DMS153 treated with DMSO at 0.1 percent for 48 hours (cell line): ENCODE results near the gene CALD1.

ENCODE experiments used
- DNase-seq: peaks from one replicate; lab custom pipeline; 2025; ENCODE audit not compliant: unreplicated experiment; lab: John Stamatoyannopoulos, UW

Gene CALD1, protein sequence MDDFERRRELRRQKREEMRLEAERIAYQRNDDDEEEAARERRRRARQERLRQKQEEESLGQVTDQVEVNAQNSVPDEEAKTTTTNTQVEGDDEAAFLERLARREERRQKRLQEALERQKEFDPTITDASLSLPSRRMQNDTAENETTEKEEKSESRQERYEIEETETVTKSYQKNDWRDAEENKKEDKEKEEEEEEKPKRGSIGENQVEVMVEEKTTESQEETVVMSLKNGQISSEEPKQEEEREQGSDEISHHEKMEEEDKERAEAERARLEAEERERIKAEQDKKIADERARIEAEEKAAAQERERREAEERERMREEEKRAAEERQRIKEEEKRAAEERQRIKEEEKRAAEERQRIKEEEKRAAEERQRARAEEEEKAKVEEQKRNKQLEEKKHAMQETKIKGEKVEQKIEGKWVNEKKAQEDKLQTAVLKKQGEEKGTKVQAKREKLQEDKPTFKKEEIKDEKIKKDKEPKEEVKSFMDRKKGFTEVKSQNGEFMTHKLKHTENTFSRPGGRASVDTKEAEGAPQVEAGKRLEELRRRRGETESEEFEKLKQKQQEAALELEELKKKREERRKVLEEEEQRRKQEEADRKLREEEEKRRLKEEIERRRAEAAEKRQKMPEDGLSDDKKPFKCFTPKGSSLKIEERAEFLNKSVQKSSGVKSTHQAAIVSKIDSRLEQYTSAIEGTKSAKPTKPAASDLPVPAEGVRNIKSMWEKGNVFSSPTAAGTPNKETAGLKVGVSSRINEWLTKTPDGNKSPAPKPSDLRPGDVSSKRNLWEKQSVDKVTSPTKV

GRCh38 chr7:134778941-134779740, at the start of gene CALD1:
TSS of gene CALD1 (plus strand) at chr7:134779634. CDS start at chr7:134867734, 88,100 bp downstream.
- DNase-seq = no peak

DNA sequence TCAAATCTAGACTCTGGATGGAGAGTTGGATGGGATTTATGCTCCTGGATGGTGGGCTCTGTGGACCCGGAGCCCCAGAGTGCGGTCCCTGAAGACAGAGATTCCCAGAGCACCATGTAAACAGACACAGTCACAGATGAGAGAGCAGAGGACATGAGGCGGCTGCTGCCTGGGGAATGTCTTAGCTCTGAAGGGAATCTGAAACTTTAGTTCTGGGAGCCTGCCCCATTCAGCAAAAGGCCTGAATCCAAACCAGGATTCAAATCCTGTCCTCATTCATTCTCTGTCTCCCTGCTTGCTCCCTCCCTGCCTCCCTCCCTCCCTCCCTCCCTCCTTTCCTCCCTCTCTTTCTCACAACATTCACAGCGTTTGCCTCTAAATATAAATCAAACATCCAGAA, 49.5 kb upstream of the CALD1 start:
- DNase-seq = no peak

DNA sequence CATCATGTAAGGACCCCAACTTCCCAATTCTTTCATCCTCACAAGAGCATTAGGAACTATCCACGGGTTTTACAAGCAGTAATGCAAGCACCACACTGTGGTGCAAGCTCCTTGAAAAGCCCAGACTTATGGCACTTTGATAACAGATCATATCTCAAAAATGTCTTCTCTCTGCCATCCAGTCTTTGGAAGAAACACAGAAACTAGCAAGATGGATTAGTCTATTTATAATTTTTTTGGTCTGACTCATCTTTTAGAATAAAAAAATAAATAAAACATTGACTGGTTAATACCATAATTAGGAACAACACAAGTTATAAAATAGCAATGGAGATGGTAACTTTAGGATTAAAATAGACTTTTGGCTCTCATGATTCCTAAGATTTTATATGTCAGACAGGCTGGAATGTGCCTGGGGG, 49.0 kb upstream of the CALD1 start:
- no peak for DNase-seq

- no peak for DNase-seq
Observed at GRCh38 chr7:134731616-134732015, 47.8 kb upstream of the CALD1 start.

DNA sequence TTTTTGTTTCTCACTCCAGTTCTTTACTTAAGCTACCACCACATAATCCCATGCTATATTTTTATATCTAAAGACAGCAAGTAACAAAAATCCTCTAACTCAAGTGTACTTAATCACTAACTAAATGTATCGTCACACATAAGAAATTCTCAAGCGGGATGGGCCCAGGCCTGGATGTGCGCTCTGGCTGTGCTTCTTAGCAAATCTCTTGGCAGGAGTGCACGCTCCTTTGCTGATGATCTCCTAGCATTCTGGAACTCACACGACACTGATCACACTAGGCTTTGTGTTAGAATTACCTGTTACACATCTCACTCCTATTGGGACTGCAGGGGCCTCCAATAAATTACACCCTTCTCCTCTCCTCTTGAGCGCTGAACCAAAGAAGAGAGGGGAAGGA, 46.7 kb upstream of the CALD1 start:
- DNase-seq = no peak

GRCh38 chr7:134736381-134736780, 43.1 kb upstream of the CALD1 start:
- no peak for DNase-seq

- no peak for DNase-seq
Observed at GRCh38 chr7:134737566-134738345, 41.7 kb upstream of the CALD1 start.

DNA sequence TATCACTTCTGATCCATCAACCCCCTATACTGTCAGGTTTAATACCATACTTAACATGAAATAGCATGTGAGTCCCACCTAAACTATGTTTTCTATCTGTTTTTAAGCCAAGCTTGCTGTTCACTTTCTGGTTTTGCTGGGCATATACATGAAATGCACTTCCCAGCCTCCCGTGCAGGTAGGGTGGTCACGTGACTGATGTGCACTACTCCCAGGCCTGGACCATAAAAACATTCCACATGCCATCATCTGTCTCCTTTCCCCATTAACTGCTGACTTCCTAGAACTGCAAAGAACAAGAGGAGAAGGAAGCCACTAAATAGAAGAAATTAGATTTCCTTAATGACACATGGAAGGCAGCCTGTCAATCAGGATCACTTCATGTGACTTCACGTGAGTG, 40.1 kb upstream of the CALD1 start:
- no peak for DNase-seq

DNA sequence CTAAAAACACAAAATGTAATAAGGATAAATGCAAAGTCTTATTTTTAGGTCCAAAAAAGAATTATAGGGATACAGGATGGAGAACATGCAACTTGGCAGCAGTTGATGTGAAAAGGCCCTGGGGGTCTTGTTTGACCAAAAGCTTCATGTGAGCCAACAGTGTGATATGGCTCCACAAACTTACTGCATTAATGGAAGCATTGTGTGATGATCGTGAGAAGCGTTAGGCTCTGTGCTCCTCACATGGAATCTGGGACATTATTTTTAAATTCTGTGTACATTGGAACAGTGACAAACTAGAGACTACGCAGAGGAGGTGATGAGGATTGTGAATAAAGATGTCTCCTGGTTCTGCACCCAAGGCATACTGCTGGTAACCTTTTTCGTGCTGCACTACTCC, 39.1 kb upstream of the CALD1 start:
- DNase-seq = no peak

DNA sequence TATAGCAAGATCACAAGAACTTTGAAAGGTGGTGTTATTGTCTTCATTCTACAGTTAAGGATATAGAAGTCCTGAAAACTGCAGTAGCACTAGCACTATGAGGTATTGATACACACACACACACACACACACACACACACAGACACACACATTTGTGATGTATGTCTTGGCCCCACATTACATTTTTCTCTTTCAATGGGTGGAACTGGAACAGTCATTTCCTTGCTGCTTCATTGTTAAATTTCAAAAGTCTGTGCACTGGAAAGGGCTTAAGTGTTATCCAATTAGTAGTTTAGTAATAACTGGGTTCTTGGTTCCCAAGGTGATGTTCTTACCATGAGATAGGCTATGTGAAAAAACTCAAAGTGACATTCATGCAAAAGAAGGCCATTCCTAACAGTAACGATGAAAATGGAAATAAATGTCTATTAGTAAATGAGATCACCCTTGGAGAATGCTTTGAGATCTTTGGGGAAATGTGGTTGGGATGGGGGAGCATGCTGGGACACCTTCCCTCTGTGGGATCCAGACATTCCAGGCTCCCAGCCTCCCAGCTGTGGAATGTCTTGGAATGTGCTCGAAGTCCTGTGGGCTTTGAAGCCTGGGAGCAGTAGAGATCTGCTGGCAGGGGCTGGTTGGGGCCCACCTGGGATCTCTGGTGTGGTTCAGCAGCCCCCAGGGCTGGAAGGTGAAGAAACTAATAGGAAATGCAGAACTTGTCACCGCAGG, 37.4 kb upstream of the CALD1 start:
- DNase-seq = no peak

DNA sequence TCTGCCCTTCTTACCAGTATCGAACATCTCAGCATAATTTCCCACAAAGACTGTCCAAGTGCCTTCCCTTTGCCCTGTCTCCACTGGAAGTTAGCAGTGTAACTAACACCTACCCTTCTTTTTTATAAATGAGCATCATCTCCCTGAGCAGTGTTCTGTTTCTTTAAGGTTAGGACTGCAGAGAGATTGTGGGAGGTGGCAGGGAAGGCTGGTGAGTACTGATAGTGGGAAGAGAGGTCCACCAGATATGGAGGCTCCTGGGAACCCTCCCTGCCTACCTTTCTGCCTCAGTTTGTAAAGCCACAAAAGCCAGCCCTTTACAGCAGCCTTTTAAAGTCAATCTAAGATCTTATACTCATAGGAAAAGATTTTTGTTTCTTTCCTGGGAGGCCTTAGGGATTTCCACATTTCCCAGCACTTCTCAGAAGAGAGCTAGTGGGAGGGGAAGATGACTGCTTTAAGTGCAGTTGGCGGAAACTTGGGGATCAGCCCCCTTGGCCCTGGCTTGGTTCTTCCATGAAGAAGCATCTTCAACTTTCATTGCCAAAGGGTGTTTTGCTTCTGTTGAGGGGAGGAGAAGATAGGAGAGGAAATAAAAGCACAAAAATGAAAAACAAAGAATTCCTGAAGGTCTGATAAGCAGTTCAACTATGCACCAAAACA, 36.6 kb upstream of the CALD1 start:
- no peak for DNase-seq

- DNase-seq = no peak
Observed at GRCh38 chr7:134744569-134744968, 34.9 kb upstream of the CALD1 start.

DNA sequence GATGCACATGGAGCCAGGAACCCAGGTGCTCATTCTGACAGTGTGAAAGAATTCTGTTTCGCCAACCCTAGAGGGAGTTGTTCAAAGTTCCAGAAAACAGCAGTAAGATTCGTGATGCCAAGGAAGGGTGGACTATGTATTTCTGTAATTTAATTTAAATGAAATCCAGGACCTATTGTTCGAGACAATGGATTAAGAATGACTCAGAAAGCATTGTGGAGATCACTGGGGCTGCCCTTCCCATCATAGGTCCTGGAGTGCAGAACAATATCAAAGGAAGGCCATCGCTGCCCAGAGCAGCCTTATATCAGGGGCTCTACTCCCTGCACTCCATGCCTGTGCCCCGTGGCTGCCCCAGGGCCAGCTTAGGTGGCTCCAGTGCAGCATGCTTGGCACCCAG, 32.1 kb upstream of the CALD1 start:
- DNase-seq = no peak

GRCh38 chr7:134750083-134751062, 29.1 kb upstream of the CALD1 start:
- DNase-seq = no peak

DNA sequence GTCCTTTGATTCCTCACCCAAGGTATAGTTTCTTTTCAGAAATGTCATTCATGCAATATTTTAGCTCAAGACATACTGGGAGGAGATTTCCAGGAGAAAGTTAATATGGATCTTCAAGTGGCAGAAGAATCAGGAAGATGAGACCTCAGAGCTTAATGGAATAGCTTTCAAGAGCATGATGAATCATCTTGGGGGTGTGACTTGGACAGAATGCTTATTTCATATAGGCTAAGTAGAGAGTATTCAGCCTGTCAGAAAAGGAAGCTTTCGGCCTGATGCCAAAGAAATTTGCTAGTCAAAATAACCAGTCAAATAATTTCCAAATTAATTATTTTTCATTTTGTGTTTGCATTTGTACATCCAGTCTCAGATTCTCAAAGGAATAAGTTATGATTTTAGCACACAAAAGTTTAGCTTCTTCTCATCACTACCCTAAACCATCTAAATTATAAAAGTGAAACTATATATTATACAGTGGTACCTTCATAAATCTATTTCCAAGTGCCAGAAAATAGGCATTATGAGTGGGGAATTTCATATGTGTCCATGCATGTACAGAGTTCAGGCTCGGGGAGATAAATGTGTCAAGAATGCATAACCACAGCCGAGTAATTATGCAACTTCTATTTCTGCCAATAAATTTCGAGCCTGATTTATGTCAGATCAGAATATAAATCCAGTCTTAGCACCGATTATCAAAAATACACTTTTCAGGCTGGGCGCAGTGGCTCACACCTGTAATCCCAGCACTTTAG, 27.3 kb upstream of the CALD1 start:
- DNase-seq = no peak

- DNase-seq = no peak
Observed at GRCh38 chr7:134755422-134756022, 23.9 kb upstream of the CALD1 start.

DNA sequence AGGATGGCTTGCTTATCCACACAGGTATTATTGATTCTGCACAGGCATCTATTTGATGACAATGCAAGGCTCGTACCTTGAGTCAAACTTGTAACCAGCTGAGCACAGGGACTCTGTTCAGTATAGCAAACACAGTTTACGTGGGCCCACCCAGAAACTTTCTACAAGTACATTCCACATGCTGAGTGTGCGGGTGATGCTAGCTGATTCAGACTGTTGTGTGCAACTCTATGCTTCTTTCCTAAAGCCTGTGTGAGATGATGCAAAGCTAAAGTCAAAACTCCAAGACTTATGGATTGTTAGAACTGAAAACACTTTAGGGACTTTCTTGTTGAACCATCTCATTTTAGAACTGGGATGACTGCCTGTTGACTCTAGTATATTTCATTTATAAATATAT, 21.5 kb upstream of the CALD1 start:
- no peak for DNase-seq
